Embryonic facial prominence (tissue), 1 donor: ENCODE results near the gene EID2B.

ENCODE experiments used
- DNase-seq: peaks from one replicate; pipeline ENCODE4 v3.0.0-alpha.2; 2016; ENCODE audit errors: extremely low spot score

EID2B gene

DNA sequence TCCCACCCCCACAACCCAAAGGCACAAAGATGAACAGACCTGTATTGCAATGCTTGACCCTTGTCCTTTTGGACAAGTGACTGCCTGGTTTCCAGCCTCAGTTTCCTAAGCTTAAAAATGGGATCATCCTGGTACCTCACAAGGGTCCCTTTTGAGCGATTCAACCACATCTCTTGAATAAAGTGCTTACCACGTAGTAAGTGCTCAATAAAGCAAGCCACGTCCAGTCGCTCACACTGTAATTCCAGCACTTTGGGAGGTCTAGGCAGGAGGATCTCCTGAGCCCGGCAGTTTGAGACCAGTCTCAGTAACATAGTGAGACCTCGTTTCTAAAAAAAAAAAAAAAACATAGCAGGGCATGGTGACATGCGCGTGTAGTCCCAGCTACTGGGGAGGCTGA is 32.7 kb downstream of the EID2B start:
- no peak for DNase-seq

DNA sequence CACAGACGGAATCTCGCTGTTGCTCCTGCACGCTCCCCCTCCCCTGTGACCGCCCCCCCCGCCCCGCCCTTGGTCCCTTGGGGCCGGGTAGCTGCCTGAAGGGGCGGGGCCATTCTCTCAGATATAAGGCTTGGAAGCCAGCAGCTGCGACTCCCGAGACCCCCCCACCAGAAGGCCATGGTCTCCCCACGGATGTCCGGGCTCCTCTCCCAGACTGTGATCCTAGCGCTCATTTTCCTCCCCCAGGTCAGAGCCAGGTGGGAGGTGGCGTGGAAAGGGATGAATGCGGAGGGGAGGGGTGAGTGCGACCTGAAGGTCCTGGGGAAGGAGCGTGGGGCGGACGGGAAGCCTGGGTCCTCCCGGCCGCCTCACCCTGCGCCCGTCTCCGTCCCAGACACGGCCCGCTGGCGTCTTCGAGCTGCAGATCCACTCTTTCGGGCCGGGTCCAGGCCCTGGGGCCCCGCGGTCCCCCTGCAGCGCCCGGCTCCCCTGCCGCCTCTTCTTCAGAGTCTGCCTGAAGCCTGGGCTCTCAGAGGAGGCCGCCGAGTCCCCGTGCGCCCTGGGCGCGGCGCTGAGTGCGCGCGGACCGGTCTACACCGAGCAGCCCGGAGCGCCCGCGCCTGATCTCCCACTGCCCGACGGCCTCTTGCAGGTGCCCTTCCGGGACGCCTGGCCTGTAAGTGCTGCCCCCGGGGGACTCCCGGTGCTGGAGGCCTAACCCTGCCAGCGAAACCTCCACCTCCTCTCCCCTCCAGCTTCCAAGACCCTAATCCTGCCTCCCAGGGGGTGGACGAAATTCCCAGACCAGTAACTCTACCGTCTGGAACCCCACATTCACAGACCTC is 33.6 kb downstream of the EID2B start, which contains the start of gene DLL3:
Gene DLL3 (plus strand): TSS at position 150 of the 845 bp plus-strand sequence. CDS start 28 bp downstream, at position 178.
- no peak for DNase-seq

DNA sequence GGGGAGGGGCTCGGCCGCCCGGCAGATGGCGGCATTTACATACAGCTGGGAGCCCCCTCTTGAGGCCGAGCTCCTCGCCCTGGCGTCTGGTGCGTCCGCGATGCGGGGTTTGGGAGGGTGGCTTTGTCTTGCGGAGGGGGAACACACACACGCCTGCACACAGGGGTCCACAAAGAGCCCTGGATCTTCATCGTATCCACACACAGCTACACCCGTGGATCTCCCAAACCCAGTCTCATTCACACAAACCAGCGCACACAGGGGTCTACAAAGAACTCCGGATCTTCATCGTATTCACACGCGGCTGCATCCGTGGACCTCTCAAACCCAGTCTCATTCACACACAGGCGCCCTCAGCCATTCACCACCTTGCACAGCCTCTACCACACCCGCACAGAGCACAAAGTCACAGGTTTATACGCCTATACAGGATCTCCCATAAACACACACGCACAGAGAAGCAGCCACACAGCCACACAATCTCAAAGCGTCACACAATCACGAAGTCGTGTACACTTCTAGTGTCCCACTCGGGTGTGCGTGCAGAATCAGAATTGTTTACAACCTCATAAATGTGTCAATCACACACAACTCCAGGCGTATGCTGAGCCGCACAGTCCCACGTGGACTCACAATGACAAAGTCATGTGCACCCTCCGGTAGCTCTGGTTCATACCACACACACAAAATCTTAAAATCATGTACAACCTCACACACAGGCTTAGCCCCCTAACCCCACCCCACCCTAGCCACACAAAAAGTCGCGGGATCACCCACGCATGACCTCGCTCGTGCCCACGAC is 34.5 kb downstream of the EID2B start:
- DNase-seq, result no peak

DNA sequence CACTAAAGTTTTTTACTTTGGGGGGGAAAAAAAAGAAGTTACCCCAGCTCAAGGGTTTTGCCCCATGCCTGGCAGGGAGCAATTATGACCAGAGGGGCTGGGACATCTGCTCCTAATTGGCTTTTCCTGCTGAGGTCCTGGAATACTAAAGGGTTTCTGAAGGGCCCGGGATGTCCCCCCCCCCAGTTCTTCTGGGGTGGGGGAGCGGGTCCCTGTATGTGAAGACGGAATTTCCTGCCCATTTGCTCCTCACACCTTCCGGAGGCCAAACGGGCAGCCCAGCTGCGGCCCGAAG is 35.0 kb downstream of the EID2B start:
- no peak for DNase-seq

DNA sequence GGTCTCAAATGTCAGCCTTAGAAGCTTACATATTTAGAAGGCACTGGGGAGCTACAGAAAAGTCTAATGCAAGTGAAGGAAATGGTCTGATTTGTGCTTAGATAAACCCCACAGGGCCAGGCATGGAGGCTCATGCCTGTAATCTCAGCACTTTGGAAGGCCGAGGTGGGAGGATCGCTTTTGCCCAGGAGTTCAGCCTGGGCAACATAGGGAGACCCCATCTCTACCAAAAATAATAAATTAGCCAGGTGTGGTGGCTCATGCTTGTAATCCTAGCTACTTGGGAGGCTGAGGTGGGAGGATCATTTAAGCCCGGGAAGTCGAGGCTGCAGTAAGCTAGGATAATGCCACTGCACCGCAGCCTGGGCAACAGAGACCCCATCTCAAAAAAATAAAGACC is 36.6 kb downstream of the EID2B start:
- no peak for DNase-seq

DNA sequence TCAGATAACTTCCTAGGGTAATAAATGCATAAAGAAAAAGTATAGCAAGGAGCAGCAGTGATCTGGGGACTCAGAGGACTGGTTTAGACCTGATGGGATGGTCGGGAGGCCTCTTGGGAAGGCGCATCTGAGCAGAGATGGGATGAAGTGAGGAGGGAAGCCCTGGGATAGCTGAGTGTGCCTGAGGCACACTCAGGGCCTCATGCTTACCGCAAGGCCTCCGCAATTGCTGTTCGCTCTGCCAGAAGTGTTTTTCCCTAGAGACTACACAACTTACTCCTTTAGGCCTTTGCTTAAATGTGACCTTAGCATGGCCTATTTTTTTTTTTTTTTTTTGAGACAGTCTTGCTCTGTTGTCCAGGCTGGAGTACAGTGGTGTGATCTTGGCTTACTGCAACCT is 38.0 kb downstream of the EID2B start:
- DNase-seq, result no peak

DNA sequence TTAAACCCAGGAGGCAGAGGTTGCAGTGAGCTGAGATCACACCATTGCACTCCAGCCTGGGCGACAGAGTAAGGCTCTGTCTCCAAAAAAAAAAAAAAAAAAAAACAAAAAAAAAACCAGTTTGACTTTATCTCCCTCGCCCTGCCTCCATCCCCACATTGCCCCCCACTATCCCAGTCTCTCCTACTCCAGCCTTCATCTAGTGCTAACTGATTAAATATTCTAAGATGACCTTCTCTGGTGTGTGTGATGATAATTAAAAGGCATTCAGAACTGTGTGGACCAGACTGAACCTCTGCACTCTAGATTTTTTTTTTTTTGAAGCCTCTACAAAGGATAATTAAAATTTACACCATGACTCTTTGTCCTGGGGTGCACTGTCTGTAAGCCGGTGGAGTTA is 39.9 kb downstream of the EID2B start:
- DNase-seq, result no peak

DNA sequence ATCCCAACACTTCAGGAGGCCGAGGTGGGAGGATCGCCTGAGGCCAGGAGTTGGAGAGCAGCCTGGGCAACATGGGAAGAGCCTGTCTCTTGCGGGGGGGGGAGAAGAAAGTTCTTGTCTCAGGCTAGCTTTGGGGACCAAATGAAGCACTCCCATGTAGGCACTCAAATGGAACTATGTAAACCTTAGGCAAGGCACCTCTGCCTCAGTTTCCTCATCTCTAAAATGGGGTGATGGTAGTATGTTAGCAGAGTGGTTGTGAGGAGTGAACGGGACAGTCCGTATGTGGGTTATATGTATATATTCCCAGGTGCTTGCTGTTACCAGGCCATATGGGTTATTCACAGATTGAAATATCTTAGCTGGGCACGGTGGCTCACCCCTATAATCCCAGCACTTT is 40.4 kb downstream of the EID2B start:
- DNase-seq, result no peak

DNA sequence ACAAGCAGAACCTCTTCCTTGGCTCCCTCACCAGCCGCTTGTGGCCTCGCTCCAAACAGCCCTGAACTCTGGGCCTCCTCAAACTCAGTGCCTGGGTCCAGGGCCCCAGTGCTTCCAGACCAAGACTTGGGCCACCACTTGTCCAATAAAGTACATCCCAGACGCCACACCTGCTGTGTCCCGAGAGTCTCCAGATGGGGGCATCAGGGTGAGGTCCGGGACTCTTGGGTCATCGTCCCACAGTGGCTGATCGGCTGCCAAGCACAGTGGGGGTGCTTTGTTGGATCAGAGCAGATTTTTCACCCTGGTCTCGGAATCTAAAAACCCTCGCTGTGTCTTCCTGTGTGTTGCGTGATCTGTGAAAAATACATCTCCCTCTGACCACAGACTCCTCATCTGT is 42.9 kb downstream of the EID2B start:
- DNase-seq, result no peak

DNA sequence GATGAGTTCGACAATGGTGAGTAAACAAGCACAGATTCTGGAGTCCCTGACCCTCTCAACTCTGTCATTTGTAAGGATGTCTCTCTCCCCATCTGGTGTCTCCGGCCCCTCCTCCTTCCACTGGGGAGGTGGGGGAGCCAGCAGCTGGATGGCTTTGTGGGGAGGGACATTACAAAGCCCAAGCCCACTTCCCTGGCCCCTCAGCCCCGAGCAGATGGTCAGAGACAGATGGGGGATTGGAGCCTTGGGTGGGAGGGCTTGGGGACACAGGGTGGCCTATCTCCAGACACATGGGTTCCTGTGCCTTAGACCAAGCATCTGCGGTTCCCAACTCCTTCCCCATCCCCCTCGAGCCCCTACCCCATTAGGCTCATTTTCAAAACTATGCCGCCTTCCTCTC is 49.5 kb downstream of the EID2B start:
- DNase-seq, result no peak

DNA sequence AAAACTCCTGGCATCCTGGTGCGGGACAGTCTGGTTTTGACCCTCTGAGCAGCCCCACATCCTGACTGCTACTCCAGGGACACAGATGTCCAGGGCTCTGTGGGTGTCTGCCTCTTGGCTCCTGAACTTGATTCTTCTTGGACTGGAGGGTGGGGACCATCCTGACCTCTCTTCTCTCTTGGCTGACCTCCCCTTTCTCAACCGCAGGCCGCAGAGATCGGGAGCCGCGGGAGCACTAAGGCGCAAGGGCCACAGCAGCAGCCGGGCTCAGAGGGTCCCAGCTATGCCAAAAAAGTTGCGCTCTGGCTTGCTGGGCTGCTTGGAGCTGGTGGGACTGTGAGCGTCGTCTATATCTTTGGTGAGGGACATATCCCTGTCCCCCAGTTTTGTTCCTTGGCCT is 51.0 kb downstream of the EID2B start:
- DNase-seq, result no peak

DNA sequence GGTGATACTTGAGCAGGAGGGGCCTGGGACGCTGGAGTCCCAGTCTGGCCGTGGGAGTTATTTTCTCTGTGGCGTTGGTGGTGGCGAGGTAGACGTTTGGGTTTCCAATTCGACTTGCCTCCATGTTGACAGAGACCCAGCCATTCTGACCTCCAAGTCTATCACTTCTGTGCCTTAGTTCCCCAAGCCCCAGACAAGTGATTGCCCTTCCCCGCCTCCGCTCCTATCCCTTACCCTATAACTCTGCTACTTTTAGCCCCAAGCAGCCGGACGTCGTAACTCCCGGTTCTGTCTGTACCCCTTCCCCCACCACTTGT is 51.5 kb downstream of the EID2B start:
- no peak for DNase-seq
